Testis (tissue), 2 donors: ENCODE data around the gene TNFSF4.

Experiments
- CTCF ChIP-seq, 3 experiments: fragments of 450-650 bp in 2 of 3; fragments of 200-600 bp in 1 of 3; sonication (generic) in 1 of 3; IDR thresholded peaks; one replicate each; pipeline ENCODE4 v1.5.1; 2016 to 2019; ENCODE audit warnings: antibody characterized with exemption in 3 of 3, mild to moderate bottlenecking in 2 of 3, moderate library complexity in 1 of 3
- POLR2A ChIP-seq: fragments of 450-650 bp; IDR thresholded peaks from one replicate; pipeline ENCODE4 v1.6.1; 2017; ENCODE audit warnings: antibody characterized with exemption, mild to moderate bottlenecking, moderate library complexity

GRCh38 chr1:173224949-173225348, 17.8 kb upstream of the TNFSF4 start:
- TF ChIP-seq CTCF (IDR thresholded peaks at IDR 0.05) (no peak), POLR2A (no peak)
